KMS-11 (cell line): ENCODE measurements around the gene RFX1.

Experiments used
- H2AFZ ChIP-seq: fragments of 200-600 bp; sonication (generic); 2 replicates; pipeline ENCODE4 v1.6.1; 2016; ENCODE audit warnings: antibody characterized with exemption, mixed run types, low read depth
- H3K27ac ChIP-seq: fragments of 200-600 bp; sonication (generic); 2 replicates; pipeline ENCODE4 v1.6.1; 2016; ENCODE audit warnings: mild to moderate bottlenecking, mixed run types
- H3K27me3 ChIP-seq: fragments of 200-600 bp; sonication (generic); 2 replicates; pipeline ENCODE4 v1.6.1; 2017; ENCODE audit warnings: mild to moderate bottlenecking, low read depth, mixed run types, moderate library complexity; ENCODE audit not compliant: insufficient read depth
- H3K36me3 ChIP-seq: fragments of 200-600 bp; sonication (generic); 2 replicates; pipeline ENCODE4 v1.6.1; 2017; ENCODE audit warnings: mild to moderate bottlenecking, mixed run types; ENCODE audit not compliant: insufficient read depth
- H3K4me1 ChIP-seq: fragments of 200-600 bp; sonication (generic); 2 replicates; pipeline ENCODE4 v1.6.1; 2016; ENCODE audit warnings: mild to moderate bottlenecking, low read depth, mixed run types; ENCODE audit not compliant: poor library complexity, severe bottlenecking
- H3K4me2 ChIP-seq: fragments of 200-600 bp; sonication (generic); 2 replicates; pipeline ENCODE4 v1.7.0; 2016; ENCODE audit warnings: mild to moderate bottlenecking, mixed run types
- H3K4me3 ChIP-seq: fragments of 200-600 bp; sonication (generic); IDR thresholded peaks from 2 replicates; pipeline ENCODE4 v1.6.1; 2017; ENCODE audit warnings: low read depth, low read length, mixed read lengths; ENCODE audit not compliant: insufficient read depth
- H3K79me2 ChIP-seq: fragments of 200-600 bp; sonication (generic); 2 replicates; pipeline ENCODE4 v1.6.1; 2016; ENCODE audit warnings: low read depth, mixed run types; ENCODE audit not compliant: insufficient read depth
- H3K9ac ChIP-seq: fragments of 200-600 bp; sonication (generic); 2 replicates; pipeline ENCODE4 v1.6.1; 2016; ENCODE audit warnings: mild to moderate bottlenecking, mixed run types
- H4K20me1 ChIP-seq: fragments of 200-600 bp; sonication (generic); 2 replicates; pipeline ENCODE4 v1.6.1; 2016; ENCODE audit warnings: mild to moderate bottlenecking, mixed run types; ENCODE audit not compliant: insufficient read depth
- TF ChIP-seq, protein P1 (sequence below): fragments of 200-600 bp; sonication (generic); conservative IDR thresholded peaks from 2 replicates; pipeline ENCODE4 v1.6.1; 2017; ENCODE audit warnings: low read depth, mild to moderate bottlenecking, antibody characterized with exemption, low read length, moderate library complexity, mixed read lengths

RFX1 gene

DNA sequence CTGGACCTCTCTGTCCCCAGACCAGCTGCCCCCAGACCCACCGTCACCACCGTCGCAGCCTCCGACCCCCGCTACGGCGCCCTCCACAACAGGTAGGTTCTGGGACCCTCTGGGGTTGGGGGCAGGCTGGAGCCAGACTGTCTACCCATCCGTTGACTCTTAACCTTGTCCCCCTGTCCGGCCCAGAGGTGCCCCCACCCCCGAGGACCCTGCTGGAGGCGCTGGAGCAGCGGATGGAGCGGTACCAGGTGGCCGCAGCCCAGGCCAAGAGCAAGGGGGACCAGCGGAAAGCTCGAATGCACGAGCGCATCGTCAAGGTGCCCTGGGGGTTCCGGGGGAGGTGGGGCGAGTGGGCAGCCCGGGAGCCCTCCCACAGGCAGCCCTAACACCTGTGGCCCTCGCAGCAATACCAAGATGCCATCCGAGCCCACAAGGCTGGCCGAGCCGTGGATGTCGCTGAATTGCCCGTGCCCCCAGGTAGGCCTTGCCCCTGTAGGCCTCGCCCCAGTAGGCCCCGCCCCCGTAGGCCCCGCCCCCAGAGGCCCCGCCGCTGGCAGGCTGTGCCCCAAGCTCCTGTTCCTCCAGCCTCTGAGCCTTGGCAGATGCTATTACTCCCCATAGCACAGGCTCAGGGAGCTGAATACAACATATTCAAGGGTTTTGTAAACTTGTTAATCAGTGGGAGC, 87.3 kb downstream of the RFX1 start:
- no peaks in the 10 kb centered on the region for H3K27me3 ChIP-seq
- H3K79me2 ChIP-seq: no peaks in the 10 kb centered on the region
- no peak overlapping the region for H3K9ac ChIP-seq
- no peaks in the 10 kb centered on the region for H3K4me1 ChIP-seq
- no peak overlapping the region for H3K27ac ChIP-seq
- no peaks in the 10 kb centered on the region for H4K20me1 ChIP-seq
- H3K4me3 ChIP-seq: no peak overlapping the region
- no peaks in the 10 kb centered on the region for H3K36me3 ChIP-seq
- TF ChIP-seq, protein P1, sequence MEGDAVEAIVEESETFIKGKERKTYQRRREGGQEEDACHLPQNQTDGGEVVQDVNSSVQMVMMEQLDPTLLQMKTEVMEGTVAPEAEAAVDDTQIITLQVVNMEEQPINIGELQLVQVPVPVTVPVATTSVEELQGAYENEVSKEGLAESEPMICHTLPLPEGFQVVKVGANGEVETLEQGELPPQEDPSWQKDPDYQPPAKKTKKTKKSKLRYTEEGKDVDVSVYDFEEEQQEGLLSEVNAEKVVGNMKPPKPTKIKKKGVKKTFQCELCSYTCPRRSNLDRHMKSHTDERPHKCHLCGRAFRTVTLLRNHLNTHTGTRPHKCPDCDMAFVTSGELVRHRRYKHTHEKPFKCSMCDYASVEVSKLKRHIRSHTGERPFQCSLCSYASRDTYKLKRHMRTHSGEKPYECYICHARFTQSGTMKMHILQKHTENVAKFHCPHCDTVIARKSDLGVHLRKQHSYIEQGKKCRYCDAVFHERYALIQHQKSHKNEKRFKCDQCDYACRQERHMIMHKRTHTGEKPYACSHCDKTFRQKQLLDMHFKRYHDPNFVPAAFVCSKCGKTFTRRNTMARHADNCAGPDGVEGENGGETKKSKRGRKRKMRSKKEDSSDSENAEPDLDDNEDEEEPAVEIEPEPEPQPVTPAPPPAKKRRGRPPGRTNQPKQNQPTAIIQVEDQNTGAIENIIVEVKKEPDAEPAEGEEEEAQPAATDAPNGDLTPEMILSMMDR: no peak
- no peak overlapping the region for H2AFZ ChIP-seq
- no peak overlapping the region for H3K4me2 ChIP-seq

DNA sequence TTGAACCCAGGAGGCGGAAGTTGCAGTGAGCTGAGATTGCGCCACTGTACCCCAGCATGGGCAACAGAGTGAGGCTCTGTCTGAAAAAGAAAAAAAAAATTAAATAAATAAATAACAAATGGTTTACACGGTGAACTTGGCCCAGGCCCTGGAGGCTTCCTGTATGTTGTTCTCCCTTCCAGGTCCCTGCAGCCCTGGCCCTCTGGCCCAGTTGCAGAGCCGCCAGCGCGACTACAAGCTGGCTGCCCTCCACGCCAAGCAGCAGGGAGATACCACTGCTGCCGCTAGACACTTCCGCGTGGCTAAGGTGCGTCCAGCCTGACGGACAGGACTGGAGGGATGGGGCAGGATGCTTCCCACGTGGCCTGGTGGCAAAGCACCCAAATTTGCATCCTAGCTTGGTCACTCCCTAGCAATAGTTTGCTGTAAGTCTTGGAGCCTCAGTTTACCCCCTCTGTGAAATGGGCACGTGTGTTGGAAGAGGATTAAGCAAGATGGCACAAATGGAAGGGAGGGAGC, 88.2 kb downstream of the RFX1 start:
- no peak overlapping the region for H3K27ac ChIP-seq
- H3K4me3 ChIP-seq: no peak overlapping the region
- H2AFZ ChIP-seq: no peak overlapping the region
- no peaks in the 10 kb centered on the region for H3K4me1 ChIP-seq
- no peak overlapping the region for H3K4me2 ChIP-seq
- TF ChIP-seq, protein P1: no peak
- no peaks in the 10 kb centered on the region for H3K36me3 ChIP-seq
- no peaks in the 10 kb centered on the region for H3K27me3 ChIP-seq
- no peaks in the 10 kb centered on the region for H4K20me1 ChIP-seq
- H3K79me2 ChIP-seq: no peaks in the 10 kb centered on the region
- H3K9ac ChIP-seq: no peak overlapping the region

DNA sequence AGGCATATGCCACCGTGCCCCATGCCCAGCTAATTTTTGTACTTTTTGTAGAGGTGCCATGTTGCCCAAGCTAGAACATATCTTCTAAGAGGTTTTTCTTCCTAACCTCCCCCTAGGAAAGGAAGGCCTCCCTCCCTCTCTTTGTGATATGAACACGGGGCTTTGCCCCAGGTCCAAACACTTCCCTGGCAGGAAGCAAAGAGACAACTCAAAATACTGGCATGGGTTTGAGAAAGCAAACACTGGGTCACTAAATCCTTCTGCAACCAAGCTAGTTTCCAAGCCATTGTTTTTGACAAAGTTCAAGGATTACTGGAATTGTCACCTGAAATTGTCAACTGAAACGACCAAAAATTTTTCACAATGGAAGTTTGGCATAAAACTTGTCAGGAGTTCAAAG, 91.3 kb downstream of the RFX1 start:
- H4K20me1 ChIP-seq: no peaks in the 10 kb centered on the region
- H3K4me3 ChIP-seq: no peak overlapping the region
- TF ChIP-seq, protein P1: no peak
- H3K4me1 ChIP-seq: no peaks in the 10 kb centered on the region
- no peak overlapping the region for H3K9ac ChIP-seq
- H3K27ac ChIP-seq: no peak overlapping the region
- H3K36me3 ChIP-seq: no peaks in the 10 kb centered on the region
- no peak overlapping the region for H3K4me2 ChIP-seq
- no peak overlapping the region for H2AFZ ChIP-seq
- no peaks in the 10 kb centered on the region for H3K27me3 ChIP-seq
- H3K79me2 ChIP-seq: no peaks in the 10 kb centered on the region

DNA sequence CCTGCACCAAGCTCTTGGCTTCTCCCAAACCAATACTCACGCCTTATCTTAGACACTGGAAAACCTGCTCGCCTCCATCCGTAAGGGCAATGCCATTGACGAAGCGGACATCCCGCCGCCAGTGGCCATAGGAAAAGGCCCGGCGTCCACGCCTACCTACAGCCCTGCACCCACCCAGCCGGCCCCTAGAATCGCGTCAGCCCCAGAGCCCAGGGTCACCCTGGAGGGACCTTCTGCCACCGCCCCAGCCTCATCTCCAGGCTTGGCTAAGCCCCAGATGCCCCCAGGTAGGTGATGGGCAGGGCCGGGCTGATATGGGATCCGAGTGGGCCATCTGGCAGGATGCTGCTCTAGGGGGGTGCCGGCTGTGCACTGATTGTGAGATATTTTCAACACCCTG, 92.8 kb downstream of the RFX1 start:
- H4K20me1 ChIP-seq: no peaks in the 10 kb centered on the region
- TF ChIP-seq, protein P1: no peak
- H3K36me3 ChIP-seq: no peaks in the 10 kb centered on the region
- H3K79me2 ChIP-seq: no peaks in the 10 kb centered on the region
- no peak overlapping the region for H3K4me3 ChIP-seq
- no peak overlapping the region for H3K9ac ChIP-seq
- H3K4me1 ChIP-seq: no peaks in the 10 kb centered on the region
- no peak overlapping the region for H3K4me2 ChIP-seq
- no peak overlapping the region for H2AFZ ChIP-seq
- no peak overlapping the region for H3K27ac ChIP-seq
- no peaks in the 10 kb centered on the region for H3K27me3 ChIP-seq
